SK-N-SH (cell line): ENCODE results near the gene GUCY1A2. TPM values are rescaled to one million over a fixed set of nuclear protein-coding genes. Genes with fewer than 3 reads are reported as not detected.

Experiments used
- CTCF ChIA-PET: fragments of 300-600, 350-600 bp; formaldehyde crosslinking; extraction: SDS; loops from one replicate; lab custom pipeline; 2021; lab: Yijun Ruan, JAX
- POLR2A ChIA-PET: fragments of 350-600 bp; sonication (Branson Sonifier 250); formaldehyde crosslinking; extraction: SDS; loops from one replicate; lab custom pipeline; 2020; ENCODE audit warnings: antibody characterized with exemption, inconsistent platforms; lab: Yijun Ruan, JAX
- DNase-seq: peaks from one replicate; pipeline ENCODE4 v3.0.0; 2012
- H2AFZ ChIP-seq: fragments of 200-600 bp; sonication (generic); 2 replicates; pipeline ENCODE4 v1.8.1; 2016; ENCODE audit warnings: antibody characterized with exemption, mild to moderate bottlenecking, low read depth
- H3F3A ChIP-seq: fragments of 200-600 bp; sonication (generic); replicated peaks from 2 replicates; pipeline ENCODE3; 2016; ENCODE audit warnings: antibody characterized with exemption, mild to moderate bottlenecking; ENCODE audit not compliant: insufficient read depth
- H3K27ac ChIP-seq, 2 experiments: fragments of 200-500 bp in 1 of 2; fragments of 200-600 bp in 1 of 2; sonication (Bioruptor generic) in 1 of 2; sonication (generic), shearing (Covaris generic) in 1 of 2; 2 replicates each; pipeline versions ENCODE4 v1.5.1 to v1.6.1; 2014 to 2016; ENCODE audit warnings: low read depth in 2 of 2, inconsistent platforms in 1 of 2, low read length in 1 of 2, mild to moderate bottlenecking in 1 of 2, mixed read lengths in 1 of 2
- H3K27me3 ChIP-seq: fragments of 200-600 bp; sonication (generic), shearing (Covaris generic); 2 replicates; pipeline ENCODE4 v1.6.1; 2016; ENCODE audit warnings: mixed run types; ENCODE audit not compliant: insufficient read depth
- H3K36me3 ChIP-seq, 2 experiments: fragments of 200-500 bp in 1 of 2; fragments of 200-600 bp in 1 of 2; sonication (Bioruptor generic) in 1 of 2; sonication (generic) in 1 of 2; replicated peaks in 1 of 2; 2 replicates each; pipeline versions ENCODE3 to v1.5.1; 2014 to 2016; ENCODE audit warnings: low read length in 1 of 2, mild to moderate bottlenecking in 1 of 2; ENCODE audit not compliant: insufficient read depth in 2 of 2, control insufficient read depth in 1 of 2
- H3K4me1 ChIP-seq, 2 experiments: fragments of 200-500 bp in 1 of 2; fragments of 200-600 bp in 1 of 2; sonication (Bioruptor generic) in 1 of 2; sonication (generic), shearing (Covaris generic) in 1 of 2; 2 replicates each; pipeline versions ENCODE4 v1.5.1 to v1.6.1; 2014 to 2016; ENCODE audit warnings: low read depth in 1 of 2, low read length in 1 of 2, mixed run types in 1 of 2; ENCODE audit not compliant: insufficient read depth in 2 of 2, control insufficient read depth in 1 of 2
- H3K4me2 ChIP-seq: fragments of 200-600 bp; sonication (generic), shearing (Covaris generic); 2 replicates; pipeline ENCODE4 v1.6.1; 2017; ENCODE audit warnings: mixed run types
- H3K4me3 ChIP-seq, 2 experiments: fragments of 200-500 bp in 1 of 2; fragments of 200-600 bp in 1 of 2; sonication (Bioruptor generic) in 1 of 2; sonication (generic), shearing (Covaris generic) in 1 of 2; 2 replicates each; pipeline versions ENCODE4 v1.5.1 to v1.8.1; 2014 to 2016; ENCODE audit warnings: low read depth in 2 of 2, inconsistent platforms in 1 of 2, low read length in 1 of 2, mild to moderate bottlenecking in 1 of 2, mixed read lengths in 1 of 2, moderate library complexity in 1 of 2
- H3K79me2 ChIP-seq: fragments of 200-600 bp; sonication (generic); 2 replicates; pipeline ENCODE4 v1.8.1; 2017; ENCODE audit warnings: mild to moderate bottlenecking; ENCODE audit not compliant: insufficient read depth
- H3K9ac ChIP-seq: fragments of 200-600 bp; sonication (generic); 2 replicates; pipeline ENCODE4 v1.6.1; 2017; ENCODE audit warnings: mixed run types
- H3K9me2 ChIP-seq: fragments of 200-600 bp; sonication (generic); 2 replicates; pipeline ENCODE4 v1.6.1; 2017; ENCODE audit warnings: mixed run types
- H3K9me3 ChIP-seq: fragments of 200-600 bp; sonication (generic); 2 replicates; pipeline ENCODE4 v1.6.1; 2017; ENCODE audit warnings: mixed run types, mild to moderate bottlenecking, moderate library complexity
- H4K20me1 ChIP-seq: fragments of 200-600 bp; sonication (generic); 2 replicates; pipeline ENCODE4 v1.6.1; 2017; ENCODE audit warnings: mild to moderate bottlenecking, mixed run types; ENCODE audit not compliant: insufficient read depth
- CHD2 ChIP-seq: fragments of 150-350 bp; IDR thresholded peaks from 2 replicates; pipeline ENCODE4 v1.6.1; 2018; ENCODE audit warnings: low read length; ENCODE audit not compliant: partially characterized antibody
- CTCF ChIP-seq: fragments of 200-600 bp; sonication (generic); IDR thresholded peaks from 2 replicates; pipeline ENCODE4 v1.6.1; 2017; ENCODE audit warnings: antibody characterized with exemption, mild to moderate bottlenecking, moderate library complexity
- EZH2phosphoT487 ChIP-seq: fragments of 200-600 bp; sonication (generic); IDR thresholded peaks from 2 replicates; pipeline ENCODE4 v1.6.1; 2017; ENCODE audit warnings: low read depth, mixed run types, mild to moderate bottlenecking, antibody characterized with exemption, moderate library complexity, borderline replicate concordance
- FOXJ3 ChIP-seq: sonication (generic); formaldehyde crosslinking; IDR thresholded peaks from 2 replicates; pipeline ENCODE4 v1.5.1; 2020; ENCODE audit warnings: mild to moderate bottlenecking, missing genetic modification reagents
- FOXM1 ChIP-seq: IDR thresholded peaks from 2 replicates; pipeline ENCODE4 v1.4.0; 2012; ENCODE audit warnings: low read depth, mild to moderate bottlenecking
- GABPA ChIP-seq: IDR thresholded peaks from 2 replicates; pipeline ENCODE4 v1.4.0; 2012; ENCODE audit warnings: low read depth, mild to moderate bottlenecking
- GATA2 ChIP-seq: sonication (generic); formaldehyde crosslinking; IDR thresholded peaks from 2 replicates; pipeline ENCODE4 v1.5.0; 2020; ENCODE audit warnings: mild to moderate bottlenecking, missing genetic modification reagents
- JUND ChIP-seq: IDR thresholded peaks from 2 replicates; pipeline ENCODE4 v1.4.0; 2012
- MAX ChIP-seq: IDR thresholded peaks from 2 replicates; pipeline ENCODE4 v1.4.0; 2012; ENCODE audit warnings: low read depth
- MEF2A ChIP-seq: IDR thresholded peaks from 2 replicates; pipeline ENCODE4 v1.4.0; 2012; ENCODE audit warnings: low read depth, borderline replicate concordance
- MXI1 ChIP-seq: IDR thresholded peaks from 2 replicates; pipeline ENCODE4 v1.6.1; 2012; ENCODE audit warnings: mild to moderate bottlenecking, low read depth, low read length, improper control_type of control experiment
- PBX3 ChIP-seq: IDR thresholded peaks from 2 replicates; pipeline ENCODE4; 2012
- RCOR1 ChIP-seq: fragments of 150-350 bp; IDR thresholded peaks from 2 replicates; pipeline ENCODE4 v1.6.1; 2017; ENCODE audit warnings: antibody characterized with exemption, low read length
- RFX5 ChIP-seq: IDR thresholded peaks from 2 replicates; pipeline ENCODE4 v1.6.1; 2012; ENCODE audit warnings: mild to moderate bottlenecking, improper control_type of control experiment, low read length
- SMC3 ChIP-seq: IDR thresholded peaks from 2 replicates; pipeline ENCODE4 v1.6.1; 2012; ENCODE audit warnings: low read depth, low read length, improper control_type of control experiment
- TCF12 ChIP-seq: IDR thresholded peaks from 2 replicates; pipeline ENCODE4 v1.4.0; 2012
- USF2 ChIP-seq: fragments of 150-350 bp; IDR thresholded peaks from 2 replicates; pipeline ENCODE4 v1.6.1; 2017; ENCODE audit warnings: antibody characterized with exemption, low read length, low read depth, borderline replicate concordance
- WGBS: methylation state at CpG from one replicate; pipeline ENCODE4 v1.1.6; 2017; ENCODE audit warnings: low lambda C conversion rate; 5-methylcytosine and 5-hydroxymethylcytosine counted together
- polyA plus RNA-seq, 3 experiments: library from polyadenylated mRNA; depleted of rRNA; stranded (reverse); fragments of >200 nt; gene quantifications; 2 replicates each; pipeline ENCODE4 v1.2.3, GENCODE V29; 2012

The GUCY1A2 gene
- polyA plus RNA-seq, 1 of the 3 experiments (the other 2 are of a cell fraction): 0.26 TPM

GRCh38 chr11:106913141-106913540 is 105.1 kb downstream of the GUCY1A2 start:
- Histone ChIP-seq H3K4me3 (no peak overlapping the region), H3K4me2 (no peak overlapping the region), H3F3A (peaks cover 4% of the 10 kb centered on the region), H3K4me1 (no peaks in the 10 kb centered on the region; a peak in 1 of 4 replicates), H3K9ac (no peak overlapping the region), H3K9me3 (peaks cover 6% of the 10 kb centered on the region; the same call in 1 of the 2 replicates), H4K20me1 (no peaks in the 10 kb centered on the region), H3K27me3 (no peaks in the 10 kb centered on the region), H3K27ac (no peak overlapping the region), H3K79me2 (no peaks in the 10 kb centered on the region), H3K9me2 (no peaks in the 10 kb centered on the region), H3K36me3 (no peaks in the 10 kb centered on the region), H2AFZ (no peak overlapping the region)
- ChIA-PET POLR2A (no interaction called here), CTCF (interaction anchor here (0.6 kb wide), 1 partner anchor 28 kb away, joined by 3 read pairs; no protein-coding TSS in a partner anchor)
- WGBS: 52% methylated on average over 2 of the region's 2 CpGs
- no peak for DNase-seq
- TF ChIP-seq GABPA (no peak), TCF12 (no peak), CHD2 (no peak), CTCF (no peak), SMC3 (no peak), EZH2phosphoT487 (no peak), RCOR1 (no peak), GATA2 (CRISPR knock-in tag) (no peak), USF2 (no peak), MAX (no peak), PBX3 (no peak), RFX5 (no peak), MEF2A (no peak), FOXM1 (no peak), JUND (no peak), MXI1 (no peak), FOXJ3 (no peak)
